OCI-M2 (cell line): Measurements from ENCODE around the gene FRA10AC1.

Experiments used
- DNase-seq: peaks from one replicate; lab custom pipeline; 2025; ENCODE audit not compliant: unreplicated experiment; lab: John Stamatoyannopoulos, UW

The FRA10AC1 gene

DNA sequence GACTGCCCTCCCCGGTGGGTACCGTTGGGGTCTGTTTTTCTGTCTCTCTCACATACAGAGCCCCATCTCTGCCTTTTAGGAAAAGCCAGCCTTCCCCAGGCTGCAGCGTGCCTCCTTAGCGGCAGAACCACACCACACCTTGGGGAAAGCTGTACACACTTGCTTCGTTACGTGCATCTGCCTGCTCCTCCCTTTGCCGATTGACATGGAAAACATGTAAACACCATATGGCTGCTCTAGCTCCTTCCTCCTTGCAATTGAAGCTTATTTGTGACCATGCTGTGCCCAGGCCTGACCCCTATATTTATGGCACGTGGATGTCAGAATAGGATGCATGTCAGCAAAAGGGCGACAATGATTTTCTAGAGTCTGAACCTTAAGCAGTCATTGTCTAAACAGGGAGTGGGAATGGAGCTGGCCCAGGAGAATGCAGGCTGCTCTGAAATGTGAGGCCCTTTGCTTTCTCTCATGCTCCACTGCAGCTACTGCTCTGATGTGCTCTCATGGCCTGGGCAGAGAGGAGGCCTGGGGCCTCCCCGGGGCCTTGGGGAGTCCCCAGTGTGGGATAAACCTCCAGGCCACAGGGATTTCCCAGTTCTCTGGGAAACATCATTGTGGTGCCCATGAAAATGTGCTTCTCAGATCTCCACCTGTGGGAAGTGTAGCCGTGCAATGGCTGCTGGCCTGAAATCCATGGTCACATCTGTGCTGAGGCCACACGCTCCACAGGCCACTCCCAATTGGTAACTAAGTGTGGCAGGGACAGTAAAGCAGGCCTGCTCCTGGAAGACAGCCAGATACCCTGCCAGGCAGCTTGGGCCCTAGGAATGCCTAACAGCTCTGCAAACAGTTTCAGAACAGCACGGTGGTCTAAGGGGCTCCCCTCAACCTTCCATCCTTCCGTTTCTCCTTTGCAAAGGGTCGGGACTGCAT, 71.5 kb downstream of the FRA10AC1 start:
- no peak for DNase-seq

DNA sequence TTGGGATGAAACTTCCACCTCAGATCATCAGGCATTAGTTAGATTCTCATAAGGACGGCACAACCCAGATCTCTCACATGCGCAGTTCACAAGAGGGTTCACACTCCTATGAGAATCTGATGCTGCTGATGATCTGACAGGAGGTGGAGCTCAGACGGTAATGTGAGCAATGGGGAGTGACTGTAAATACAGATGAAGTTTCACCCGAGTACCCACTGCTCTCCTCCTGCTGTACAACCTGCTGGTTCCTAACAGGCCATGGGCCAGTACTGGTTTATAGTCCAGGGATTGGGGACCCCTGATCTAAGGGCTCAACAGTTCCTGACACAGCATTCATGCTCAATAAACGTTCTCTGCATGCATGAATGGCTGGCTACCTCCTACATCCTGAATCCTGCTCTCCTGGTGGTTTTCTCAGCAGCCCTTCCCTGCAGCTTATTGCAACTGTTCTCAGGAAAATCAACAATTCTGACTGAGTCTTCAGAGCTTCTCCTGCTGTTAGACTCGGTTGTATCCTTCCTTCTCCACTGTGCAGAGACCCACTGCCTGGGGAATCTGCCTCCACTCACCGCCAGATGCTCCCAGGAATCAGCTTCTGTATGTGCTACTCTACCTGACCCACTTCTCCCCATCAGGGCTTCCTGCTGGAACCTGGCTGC, 72.6 kb downstream of the FRA10AC1 start:
- DNase-seq, result no peak

DNA sequence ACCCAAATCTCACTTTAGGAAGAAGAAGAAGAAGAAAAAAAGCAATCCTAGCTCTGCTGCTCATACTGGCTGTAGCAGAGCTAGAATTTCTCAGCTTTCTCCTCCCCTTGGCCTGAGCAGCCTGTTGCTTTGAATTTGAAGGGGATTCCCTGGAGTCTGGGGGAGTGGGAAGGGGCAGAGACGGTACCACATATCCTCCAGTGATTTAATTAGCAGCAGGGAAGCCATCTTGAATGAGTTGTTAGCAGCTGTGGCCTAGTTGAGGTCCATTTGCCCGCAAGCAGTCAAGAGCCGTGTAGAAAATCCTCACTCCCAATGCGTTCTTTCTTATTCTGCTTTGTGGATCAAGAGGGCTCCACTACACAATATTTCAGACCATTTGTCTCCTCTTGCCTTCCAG, 73.5 kb downstream of the FRA10AC1 start:
- no peak for DNase-seq

DNA sequence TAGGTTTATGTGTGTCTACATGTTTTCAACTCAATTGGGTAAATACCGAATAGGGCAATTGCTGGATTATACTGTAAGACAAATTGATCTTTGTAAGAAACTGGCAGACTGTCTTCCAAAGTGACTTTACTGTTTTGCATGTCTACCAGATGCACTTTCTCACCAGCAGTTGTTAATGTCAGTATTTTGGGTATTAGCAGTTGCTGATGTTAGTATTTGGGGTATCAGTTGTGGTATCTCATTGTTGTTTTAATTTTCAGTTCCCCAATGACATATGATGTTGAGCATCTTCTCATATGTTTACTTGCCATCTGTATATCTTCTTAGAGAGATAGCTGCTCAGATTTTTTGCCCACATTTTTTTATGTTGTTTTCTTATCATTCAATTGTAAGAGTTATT, 79.5 kb downstream of the FRA10AC1 start:
- DNase-seq, result no peak

DNA sequence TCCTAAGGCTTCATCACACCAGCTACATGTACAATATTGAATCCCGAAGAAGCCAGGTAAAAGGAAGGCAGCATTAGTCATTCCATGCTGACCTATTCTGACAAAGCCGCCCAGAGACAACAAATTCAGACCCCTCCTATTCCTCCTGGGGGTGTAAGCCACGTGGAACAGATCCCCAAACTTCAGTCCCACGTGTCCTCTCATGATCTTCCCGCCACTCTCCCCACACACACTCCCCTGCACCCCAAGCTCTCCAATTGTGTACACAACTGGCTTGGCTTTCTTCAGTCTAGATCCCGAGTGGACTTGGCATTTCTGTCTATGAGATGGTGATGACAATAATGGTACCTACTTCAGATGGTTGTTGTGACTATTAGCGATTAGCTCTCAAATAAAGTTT, 81.5 kb downstream of the FRA10AC1 start:
- DNase-seq, result no peak
